ENCODE results near the gene GGA3.
"Not testable (repeated sequence)": the region's sequence is repeated elsewhere in the genome, so short reads cannot be mapped to it uniquely, and the experiment has no call there.

DNA sequence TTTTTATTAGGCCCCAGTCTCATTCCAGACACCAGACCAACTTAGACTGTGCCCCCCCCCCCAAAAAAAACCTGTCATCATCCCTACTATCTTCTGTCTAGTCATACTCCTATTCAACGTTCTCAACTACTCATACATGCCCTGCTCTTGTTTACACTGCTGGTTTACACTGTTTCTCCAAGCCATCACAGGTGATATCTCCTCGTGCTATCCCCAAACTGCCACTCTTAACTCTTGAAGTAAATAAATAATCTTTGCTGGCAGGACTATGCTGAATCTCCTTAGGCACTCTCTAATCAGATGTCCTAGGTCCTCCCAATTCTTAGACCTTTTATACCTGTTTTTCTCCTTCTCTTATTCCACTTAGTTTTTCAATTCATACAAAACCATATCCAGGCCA is 4.2 kb downstream of the GGA3 start:
- TF ChIP-seq, protein P1, sequence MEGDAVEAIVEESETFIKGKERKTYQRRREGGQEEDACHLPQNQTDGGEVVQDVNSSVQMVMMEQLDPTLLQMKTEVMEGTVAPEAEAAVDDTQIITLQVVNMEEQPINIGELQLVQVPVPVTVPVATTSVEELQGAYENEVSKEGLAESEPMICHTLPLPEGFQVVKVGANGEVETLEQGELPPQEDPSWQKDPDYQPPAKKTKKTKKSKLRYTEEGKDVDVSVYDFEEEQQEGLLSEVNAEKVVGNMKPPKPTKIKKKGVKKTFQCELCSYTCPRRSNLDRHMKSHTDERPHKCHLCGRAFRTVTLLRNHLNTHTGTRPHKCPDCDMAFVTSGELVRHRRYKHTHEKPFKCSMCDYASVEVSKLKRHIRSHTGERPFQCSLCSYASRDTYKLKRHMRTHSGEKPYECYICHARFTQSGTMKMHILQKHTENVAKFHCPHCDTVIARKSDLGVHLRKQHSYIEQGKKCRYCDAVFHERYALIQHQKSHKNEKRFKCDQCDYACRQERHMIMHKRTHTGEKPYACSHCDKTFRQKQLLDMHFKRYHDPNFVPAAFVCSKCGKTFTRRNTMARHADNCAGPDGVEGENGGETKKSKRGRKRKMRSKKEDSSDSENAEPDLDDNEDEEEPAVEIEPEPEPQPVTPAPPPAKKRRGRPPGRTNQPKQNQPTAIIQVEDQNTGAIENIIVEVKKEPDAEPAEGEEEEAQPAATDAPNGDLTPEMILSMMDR (IDR thresholded peaks at IDR 0.05; ENCODE audit: low read depth, low read length, missing input control): not testable (repeated sequence)
- TF ChIP-seq, protein P2, sequence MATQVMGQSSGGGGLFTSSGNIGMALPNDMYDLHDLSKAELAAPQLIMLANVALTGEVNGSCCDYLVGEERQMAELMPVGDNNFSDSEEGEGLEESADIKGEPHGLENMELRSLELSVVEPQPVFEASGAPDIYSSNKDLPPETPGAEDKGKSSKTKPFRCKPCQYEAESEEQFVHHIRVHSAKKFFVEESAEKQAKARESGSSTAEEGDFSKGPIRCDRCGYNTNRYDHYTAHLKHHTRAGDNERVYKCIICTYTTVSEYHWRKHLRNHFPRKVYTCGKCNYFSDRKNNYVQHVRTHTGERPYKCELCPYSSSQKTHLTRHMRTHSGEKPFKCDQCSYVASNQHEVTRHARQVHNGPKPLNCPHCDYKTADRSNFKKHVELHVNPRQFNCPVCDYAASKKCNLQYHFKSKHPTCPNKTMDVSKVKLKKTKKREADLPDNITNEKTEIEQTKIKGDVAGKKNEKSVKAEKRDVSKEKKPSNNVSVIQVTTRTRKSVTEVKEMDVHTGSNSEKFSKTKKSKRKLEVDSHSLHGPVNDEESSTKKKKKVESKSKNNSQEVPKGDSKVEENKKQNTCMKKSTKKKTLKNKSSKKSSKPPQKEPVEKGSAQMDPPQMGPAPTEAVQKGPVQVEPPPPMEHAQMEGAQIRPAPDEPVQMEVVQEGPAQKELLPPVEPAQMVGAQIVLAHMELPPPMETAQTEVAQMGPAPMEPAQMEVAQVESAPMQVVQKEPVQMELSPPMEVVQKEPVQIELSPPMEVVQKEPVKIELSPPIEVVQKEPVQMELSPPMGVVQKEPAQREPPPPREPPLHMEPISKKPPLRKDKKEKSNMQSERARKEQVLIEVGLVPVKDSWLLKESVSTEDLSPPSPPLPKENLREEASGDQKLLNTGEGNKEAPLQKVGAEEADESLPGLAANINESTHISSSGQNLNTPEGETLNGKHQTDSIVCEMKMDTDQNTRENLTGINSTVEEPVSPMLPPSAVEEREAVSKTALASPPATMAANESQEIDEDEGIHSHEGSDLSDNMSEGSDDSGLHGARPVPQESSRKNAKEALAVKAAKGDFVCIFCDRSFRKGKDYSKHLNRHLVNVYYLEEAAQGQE (IDR thresholded peaks at IDR 0.05): not testable (repeated sequence)
- TF ChIP-seq, protein P3, sequence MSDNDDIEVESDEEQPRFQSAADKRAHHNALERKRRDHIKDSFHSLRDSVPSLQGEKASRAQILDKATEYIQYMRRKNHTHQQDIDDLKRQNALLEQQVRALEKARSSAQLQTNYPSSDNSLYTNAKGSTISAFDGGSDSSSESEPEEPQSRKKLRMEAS (IDR thresholded peaks at IDR 0.05): not testable (repeated sequence)
- TF ChIP-seq HNF4A (conservative IDR thresholded peaks at IDR 0.05); RAD21 (IDR thresholded peaks at IDR 0.05); TAF1 (conservative IDR thresholded peaks at IDR 0.05); GABPA (IDR thresholded peaks at IDR 0.05 in 1 of 2, conservative IDR thresholded peaks at IDR 0.05 in 1 of 2); HNF4G (IDR thresholded peaks at IDR 0.05); SP1 (IDR thresholded peaks at IDR 0.05); YY1 (IDR thresholded peaks at IDR 0.05); NR2F2 (IDR thresholded peaks at IDR 0.05): not testable (repeated sequence)
- TF ChIP-seq, protein P4, sequence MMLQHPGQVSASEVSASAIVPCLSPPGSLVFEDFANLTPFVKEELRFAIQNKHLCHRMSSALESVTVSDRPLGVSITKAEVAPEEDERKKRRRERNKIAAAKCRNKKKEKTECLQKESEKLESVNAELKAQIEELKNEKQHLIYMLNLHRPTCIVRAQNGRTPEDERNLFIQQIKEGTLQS (IDR thresholded peaks at IDR 0.05): not testable (repeated sequence)

All from liver (tissue), 3 donors.